Activated CD8-positive, alpha-beta memory T cell treated with anti-CD3 and anti-CD28 coated beads, Interleukin-2, amount 50 U/mL, for 4 hours (primary cell): ENCODE results near the gene PLCB2.

Experiments
- DNase-seq: peaks from one replicate; pipeline ENCODE4 v3.0.0-alpha.2; 2020

The PLCB2 gene

DNA sequence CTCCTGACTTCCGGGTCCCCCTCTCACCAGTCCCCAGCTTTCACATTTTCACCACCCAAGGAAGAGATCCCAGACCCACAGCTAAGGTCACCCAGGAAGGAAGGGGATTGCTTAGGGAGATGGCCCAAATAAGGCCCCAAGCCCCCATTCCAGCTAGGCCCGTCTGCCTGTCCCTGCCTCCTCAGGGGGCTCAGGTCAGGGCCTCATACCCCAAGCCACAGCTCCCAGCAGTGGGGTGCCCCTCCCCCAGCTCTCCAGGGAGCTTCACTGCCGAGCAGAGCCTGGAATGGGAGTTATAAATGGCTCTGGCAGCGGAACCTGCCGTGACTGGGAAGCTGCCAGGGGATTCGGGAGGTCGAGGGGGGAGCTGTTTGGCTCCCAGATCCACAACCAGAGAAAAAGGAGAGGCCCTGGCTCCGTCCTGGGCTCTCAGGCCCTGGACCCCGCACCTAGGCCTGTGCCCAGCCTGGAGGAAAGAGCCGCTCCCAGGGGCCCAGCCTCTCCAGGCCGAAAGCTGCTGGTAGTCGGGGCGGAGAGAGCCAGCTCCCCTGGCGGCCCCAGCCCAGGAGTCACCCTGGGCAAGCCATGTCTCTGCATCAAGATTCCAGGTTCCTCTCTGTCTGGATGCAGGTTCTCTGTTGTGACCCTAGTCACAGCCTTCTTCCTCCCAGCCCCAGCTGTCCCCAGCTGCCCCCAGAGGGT, 32.5 kb upstream of the PLCB2 start:
- no peak for DNase-seq

- DNase-seq: no peak
Measured at GRCh38 chr15:40339621-40339945, 31.8 kb upstream of the PLCB2 start.

GRCh38 chr15:40338921-40339620, 31.3 kb upstream of the PLCB2 start:
- DNase-seq: no peak

GRCh38 chr15:40338041-40338657, 30.4 kb upstream of the PLCB2 start:
- peak; percentile 79 for DNase-seq

- no peak for DNase-seq
Measured at GRCh38 chr15:40337597-40337996, 29.9 kb upstream of the PLCB2 start.

DNA sequence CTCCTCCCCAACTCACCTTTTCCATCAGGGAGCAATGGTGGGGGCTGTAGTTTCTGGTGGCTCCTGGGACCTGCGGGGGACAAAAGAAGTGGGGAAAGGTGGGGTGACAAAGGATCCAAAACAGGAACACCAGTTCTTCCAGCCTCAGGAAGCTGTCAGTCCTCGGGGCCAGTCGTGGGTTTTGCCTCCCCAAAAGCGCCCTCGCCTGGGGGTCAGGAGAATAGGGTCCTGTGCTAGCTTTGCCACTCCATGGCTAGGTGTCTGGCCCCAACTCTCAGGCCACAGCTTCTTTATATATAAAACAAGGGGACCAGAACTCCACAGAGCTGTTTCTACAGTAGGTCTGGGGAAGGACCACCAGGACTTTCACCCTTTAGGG, 29.0 kb upstream of the PLCB2 start:
- DNase-seq: no peak

DNA sequence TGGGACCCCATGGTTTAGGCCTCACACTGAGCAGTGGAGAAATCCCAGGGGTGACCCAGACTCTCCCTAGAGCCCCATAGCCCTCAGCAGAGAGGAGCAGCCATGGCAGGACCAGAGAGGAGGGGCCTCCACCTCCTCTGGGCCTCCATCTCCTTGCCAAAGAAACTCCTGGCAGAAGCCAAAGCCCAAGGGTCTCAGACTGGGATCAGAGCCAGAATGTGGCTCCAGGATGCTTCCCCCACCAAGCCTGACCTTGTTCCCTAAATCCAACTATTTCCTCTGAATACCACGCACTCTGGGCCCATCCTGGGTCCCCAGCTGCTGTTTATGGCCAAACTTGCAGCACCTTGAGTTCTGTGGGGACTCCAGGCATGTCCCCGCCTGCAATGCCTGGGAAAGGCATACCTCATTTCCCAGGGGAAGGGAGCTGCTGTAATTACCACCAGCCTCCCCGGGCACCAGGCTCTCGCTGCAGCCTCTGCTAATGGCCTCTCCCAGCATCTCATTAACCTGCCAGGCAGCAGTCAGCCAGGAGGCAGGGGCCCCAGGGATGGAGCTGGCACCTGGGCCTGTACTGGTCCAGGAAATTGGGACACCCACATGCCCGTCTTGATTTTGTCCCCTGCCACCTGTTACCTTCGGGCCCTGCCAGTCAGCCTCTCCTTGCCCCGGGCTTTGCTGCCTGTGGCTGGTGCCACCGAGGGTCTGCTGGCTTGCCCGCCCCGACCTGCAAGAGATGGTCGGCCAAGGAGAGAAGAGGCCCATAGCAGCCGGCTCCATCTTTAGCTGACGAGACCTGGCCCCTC, 28.4 kb upstream of the PLCB2 start:
- no peak for DNase-seq

- no peak for DNase-seq
Measured at GRCh38 chr15:40334941-40335795, 27.4 kb upstream of the PLCB2 start.

DNA sequence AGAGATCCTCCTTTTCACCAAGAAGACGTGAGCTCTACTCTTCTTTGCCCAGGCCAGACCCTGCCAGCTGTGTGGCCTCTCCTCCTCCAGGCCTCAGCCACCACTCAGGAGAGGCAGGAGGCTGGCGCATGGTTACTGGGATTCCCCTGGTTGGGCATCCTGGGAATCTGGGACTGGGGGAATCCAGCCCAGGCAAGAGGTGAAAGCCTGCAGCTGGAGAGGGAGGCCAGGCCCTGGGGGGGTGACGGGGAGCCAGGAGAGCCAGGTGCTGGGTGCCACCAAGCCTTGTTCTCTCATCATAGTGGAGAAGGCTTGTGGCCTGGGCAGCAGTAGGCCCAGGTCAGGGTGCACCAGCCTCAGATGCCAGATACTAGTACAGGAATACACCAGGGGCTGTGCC, 26.8 kb upstream of the PLCB2 start:
- DNase-seq: no peak

DNA sequence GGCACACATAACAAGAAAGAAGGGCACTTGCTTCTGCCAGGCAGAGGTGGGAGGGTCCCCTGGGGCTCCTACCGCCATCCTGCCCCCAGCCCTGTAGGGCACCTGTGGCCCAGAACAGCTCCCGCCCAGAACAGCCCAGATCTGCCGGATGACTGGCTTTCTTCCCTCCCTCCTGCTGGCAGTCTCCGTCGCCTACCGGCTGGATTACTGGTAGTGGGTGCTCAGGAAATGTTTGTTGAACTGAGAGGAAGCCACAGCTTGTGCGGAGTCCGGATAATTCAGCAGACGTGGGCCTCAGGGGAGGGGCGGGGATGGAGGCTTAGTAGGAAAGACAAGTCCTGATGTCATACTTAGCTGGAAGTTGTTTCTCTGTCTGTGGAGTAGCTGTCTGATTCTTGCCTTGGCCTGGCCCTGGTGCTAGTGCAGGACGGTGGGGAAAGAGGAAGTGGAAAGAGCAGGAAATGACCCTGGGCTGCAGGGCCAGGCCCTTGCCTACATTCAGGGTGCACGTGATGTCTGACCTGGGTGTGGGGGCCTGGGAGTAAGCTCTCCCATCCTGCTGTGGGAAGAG, 26.3 kb upstream of the PLCB2 start:
- no peak for DNase-seq

DNA sequence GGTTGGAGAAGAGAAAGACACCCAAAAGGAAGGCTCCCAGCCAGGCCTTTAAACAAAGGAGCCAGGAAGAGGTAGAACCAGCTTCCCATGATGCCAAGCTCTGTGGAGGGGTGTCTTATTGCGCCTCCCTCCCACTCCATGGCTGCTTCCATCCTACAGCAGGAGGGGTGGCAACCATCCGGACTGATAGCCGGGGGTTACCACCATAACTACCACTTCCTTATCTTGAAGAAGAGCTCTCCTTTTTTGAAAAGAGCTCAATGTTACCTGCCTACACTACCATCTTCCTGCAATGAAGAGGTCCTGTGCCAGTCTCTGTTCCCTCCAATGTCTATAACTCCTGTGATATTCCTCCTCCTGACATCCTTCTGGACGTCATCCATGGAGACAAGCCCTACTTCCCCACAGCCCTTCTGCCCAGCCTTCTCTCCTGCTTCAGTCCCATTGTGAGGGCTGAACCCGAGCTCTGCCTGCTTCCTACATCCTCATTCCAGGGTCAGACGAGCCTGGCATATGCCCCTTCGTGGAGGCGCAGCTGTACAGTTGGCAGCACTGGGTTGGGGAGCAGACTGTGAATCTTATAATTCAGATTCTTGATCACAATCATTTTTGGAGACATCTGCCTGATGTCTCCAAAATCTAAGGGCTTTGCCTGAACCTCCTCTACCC, 24.5 kb upstream of the PLCB2 start:
- no peak for DNase-seq

DNA sequence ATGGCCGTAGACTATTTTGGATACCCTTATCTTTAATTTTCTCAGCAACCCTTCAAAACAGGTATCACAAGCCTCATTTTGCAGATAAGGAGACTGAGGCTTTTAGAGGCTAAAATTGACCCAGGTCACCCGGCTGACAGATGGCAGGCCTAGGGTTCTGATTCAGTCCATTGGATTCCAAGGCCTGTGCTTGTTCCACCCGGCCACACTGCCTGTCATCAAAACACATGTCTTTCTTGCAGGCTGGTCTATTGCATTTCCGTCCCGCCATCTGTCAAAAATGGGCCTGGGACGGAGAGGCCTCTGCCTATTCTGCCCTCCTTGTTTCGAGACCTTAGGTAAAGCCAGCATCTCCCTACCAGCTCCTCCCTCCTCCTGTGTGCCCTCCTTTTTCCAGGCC, 23.9 kb upstream of the PLCB2 start:
- DNase-seq: no peak

GRCh38 chr15:40331026-40331425, 23.3 kb upstream of the PLCB2 start:
- no peak for DNase-seq

DNA sequence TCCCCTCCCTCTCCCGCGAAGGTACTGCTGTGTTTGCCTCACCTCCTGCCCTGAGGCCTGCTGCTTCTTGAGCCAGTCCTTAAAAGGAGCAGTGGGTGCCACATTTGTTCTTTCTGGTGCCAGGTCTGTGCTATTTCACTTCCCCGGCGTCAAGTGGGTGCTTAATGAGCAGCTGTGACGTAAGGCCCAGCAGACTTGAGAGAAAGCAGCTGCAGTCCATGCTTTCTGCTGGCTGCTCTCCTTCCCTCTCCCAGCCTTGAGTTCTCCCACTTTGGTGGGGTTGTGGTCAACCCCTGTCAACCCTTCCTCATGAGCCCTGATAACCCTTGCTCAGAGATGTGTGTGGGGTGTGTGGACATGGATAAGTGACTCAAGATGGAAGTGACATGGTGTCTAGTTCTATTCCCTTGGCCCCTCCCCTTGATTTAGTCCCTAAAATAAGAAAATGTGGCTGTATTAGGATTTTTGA, 22.7 kb upstream of the PLCB2 start:
- no peak for DNase-seq

GRCh38 chr15:40329804-40330203, 22.1 kb upstream of the PLCB2 start:
- no peak for DNase-seq

DNA sequence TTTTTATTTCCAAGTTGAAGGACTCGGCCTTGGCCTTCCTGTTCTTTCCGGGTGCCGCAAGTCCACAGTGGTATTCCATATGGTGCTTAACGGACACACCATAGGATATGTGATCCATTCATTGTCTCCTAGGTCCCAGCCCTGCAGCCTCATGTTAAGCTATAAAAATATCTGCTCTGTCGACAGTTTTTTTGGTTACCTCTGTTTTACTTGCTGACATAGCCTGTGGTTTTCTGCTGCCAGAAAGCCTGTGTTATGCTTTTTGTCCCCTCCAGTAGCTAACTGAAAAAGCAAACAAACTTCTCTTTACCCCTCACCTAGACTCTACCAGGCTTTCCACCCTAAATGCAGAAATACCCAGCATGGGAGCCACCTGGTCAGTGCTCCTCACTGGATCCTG, 21.0 kb upstream of the PLCB2 start:
- no peak for DNase-seq

GRCh38 chr15:40328176-40328575, 20.4 kb upstream of the PLCB2 start:
- DNase-seq: no peak

GRCh38 chr15:40327457-40327856, 19.7 kb upstream of the PLCB2 start:
- DNase-seq: no peak

GRCh38 chr15:40325700-40326099, 18.0 kb upstream of the PLCB2 start:
- DNase-seq: no peak

- no peak for DNase-seq
Measured at GRCh38 chr15:40325188-40325587, 17.5 kb upstream of the PLCB2 start.
